ENCODE results near the gene SIAH2. TPM values are rescaled to one million over a fixed set of nuclear protein-coding genes. Genes with fewer than 3 reads are reported as not detected.

Gene SIAH2
- total RNA-seq, 6 donors from 2014 or later: 17.6 to 45.0 (median 31.7) TPM

GRCh38 chr3:150744041-150744918 lies 18.7 kb downstream of the SIAH2 start:
- 77% methylated on average over 8 of the region's 8 CpGs for WGBS, 2 donors
- ATAC-seq (ENCODE audit: low FRiP score in 2 of 2): no peak

GRCh38 chr3:150743508-150743907 lies 19.5 kb downstream of the SIAH2 start:
- WGBS, 2 donors: 48 to 59% methylated on average over 2 of the region's 2 CpGs

More at GRCh38 chr3:150744041-150744918, 18.7 kb downstream of the SIAH2 start:
- Histone ChIP-seq H3K27ac (no peak overlapping the region), H3K4me3 (no peak overlapping the region), H3K4me1 (peaks cover 30 to 57% (median 38%) of the 10 kb centered on the region in 4 donors), H3K9me3 (no peaks in the 10 kb centered on the region), H3K27me3 (no peaks in the 10 kb centered on the region), H3K36me3 (peaks cover 0 to 26% (median 9%) of the 10 kb centered on the region in 4 donors)
- no peak for DNase-seq
- TF ChIP-seq POLR2AphosphoS5 (IDR thresholded peaks at IDR 0.05): no peak
- TF ChIP-seq POLR2A (IDR thresholded peaks at IDR 0.05): no peak
- TF ChIP-seq EP300 (IDR thresholded peaks at IDR 0.05): no peak
- no peak for TF ChIP-seq CTCF (IDR thresholded peaks at IDR 0.05)

GRCh38 chr3:150742679-150743078 lies 20.3 kb downstream of the SIAH2 start:
- TF ChIP-seq CTCF (IDR thresholded peaks at IDR 0.05) (no peak), POLR2A (IDR thresholded peaks at IDR 0.05) (no peak), POLR2AphosphoS5 (IDR thresholded peaks at IDR 0.05) (no peak), EP300 (IDR thresholded peaks at IDR 0.05) (no peak)
- H3K9me3 ChIP-seq: no peaks in the 10 kb centered on the region
- DNase-seq (no peak), ATAC-seq (ENCODE audit: low FRiP score in 2 of 2) (no peak)
- H3K4me3 ChIP-seq: no peak overlapping the region
- H3K27ac ChIP-seq: no peak overlapping the region
- H3K27me3 ChIP-seq: no peaks in the 10 kb centered on the region
- peaks cover 0 to 26% (median 9%) of the 10 kb centered on the region in 4 donors for H3K36me3 ChIP-seq
- peaks cover 23 to 52% (median 31%) of the 10 kb centered on the region in 4 donors for H3K4me1 ChIP-seq
- WGBS, 2 donors: 97 to 100% methylated on average over 4 of the region's 4 CpGs

More at GRCh38 chr3:150743508-150743907, 19.5 kb downstream of the SIAH2 start:
- peaks cover 23 to 54% (median 33%) of the 10 kb centered on the region in 4 donors for H3K4me1 ChIP-seq
- TF ChIP-seq CTCF (IDR thresholded peaks at IDR 0.05) (no peak), EP300 (IDR thresholded peaks at IDR 0.05) (no peak), POLR2AphosphoS5 (IDR thresholded peaks at IDR 0.05) (no peak), POLR2A (IDR thresholded peaks at IDR 0.05) (no peak)
- H3K27me3 ChIP-seq: no peaks in the 10 kb centered on the region
- ATAC-seq (ENCODE audit: low FRiP score in 2 of 2): no peak
- H3K4me3 ChIP-seq: no peak overlapping the region
- H3K27ac ChIP-seq: no peak overlapping the region
- DNase-seq: no peak
- peaks cover 0 to 26% (median 9%) of the 10 kb centered on the region in 4 donors for H3K36me3 ChIP-seq
- no peaks in the 10 kb centered on the region for H3K9me3 ChIP-seq

GRCh38 chr3:150742141-150742523 lies 20.8 kb downstream of the SIAH2 start:
- H3K36me3 ChIP-seq: peaks cover 0 to 26% (median 9%) of the 10 kb centered on the region in 4 donors
- H3K4me3 ChIP-seq: no peak overlapping the region
- DNase-seq (peak in 1 of 2 donors; percentile 36), ATAC-seq (ENCODE audit: low FRiP score in 2 of 2) (no peak)
- TF ChIP-seq POLR2A (IDR thresholded peaks at IDR 0.05) (no peak), EP300 (IDR thresholded peaks at IDR 0.05) (no peak), POLR2AphosphoS5 (IDR thresholded peaks at IDR 0.05) (no peak), CTCF (IDR thresholded peaks at IDR 0.05) (no peak)
- no peak overlapping the region for H3K27ac ChIP-seq
- peaks cover 23 to 52% (median 28%) of the 10 kb centered on the region in 4 donors for H3K4me1 ChIP-seq
- H3K27me3 ChIP-seq: no peaks in the 10 kb centered on the region
- 96 to 98% methylated on average over 14 to 15 of the region's 15 CpGs for WGBS, 2 donors
- no peaks in the 10 kb centered on the region for H3K9me3 ChIP-seq
